HG03039 (cell line): ENCODE data around the gene ABL1.
A peak's percentile ranks its signal among the peaks of the same experiment; 100 is the strongest.
"Not testable (repeated sequence)": the region's sequence is repeated elsewhere in the genome, so short reads cannot be mapped to it uniquely, and the experiment has no call there.

ENCODE experiments used
- ATAC-seq: cut with Tn5 transposase; IDR thresholded peaks from one replicate; pipeline ENCODE4 v1.9.1; 2021; ENCODE audit warnings: mild to moderate bottlenecking, moderate library complexity; ENCODE audit not compliant: unreplicated experiment

The ABL1 gene

GRCh38 chr9:130834371-130835336 lies at the start of gene ABL1:
TSS of gene ABL1 (plus strand) at chr9:130835254. CDS start at chr9:130835447, 193 bp downstream.
- peak; percentile 50 for ATAC-seq

- ATAC-seq, result no peak
Observed at GRCh38 chr9:130785940-130786508, 49.0 kb upstream of the ABL1 start.

- ATAC-seq, result no peak
Observed at GRCh38 chr9:130786526-130786925, 48.5 kb upstream of the ABL1 start.

GRCh38 chr9:130789747-130790672 lies 45.0 kb upstream of the ABL1 start:
- ATAC-seq, result no peak

GRCh38 chr9:130791303-130791894 lies 43.7 kb upstream of the ABL1 start:
- ATAC-seq, result no peak

- no peak for ATAC-seq
Observed at GRCh38 chr9:130793589-130793988, 41.5 kb upstream of the ABL1 start.

GRCh38 chr9:130794021-130794420 lies 41.0 kb upstream of the ABL1 start:
- not testable (repeated sequence) for ATAC-seq

GRCh38 chr9:130794423-130794822 lies 40.6 kb upstream of the ABL1 start:
- not testable (repeated sequence) for ATAC-seq

GRCh38 chr9:130794923-130795495 lies 40.0 kb upstream of the ABL1 start:
- ATAC-seq, result no peak

- ATAC-seq, result not testable (repeated sequence)
Observed at GRCh38 chr9:130803116-130803515, 31.9 kb upstream of the ABL1 start.

- ATAC-seq, result no peak
Observed at GRCh38 chr9:130805510-130806326, 29.3 kb upstream of the ABL1 start.

GRCh38 chr9:130806327-130806716 lies 28.7 kb upstream of the ABL1 start:
- ATAC-seq, result no peak

GRCh38 chr9:130810609-130811136 lies 24.4 kb upstream of the ABL1 start:
- ATAC-seq, result no peak

GRCh38 chr9:130815242-130815808 lies 19.7 kb upstream of the ABL1 start:
- no peak for ATAC-seq

- no peak for ATAC-seq
Observed at GRCh38 chr9:130817914-130818313, 17.1 kb upstream of the ABL1 start.

GRCh38 chr9:130820135-130820738 lies 14.8 kb upstream of the ABL1 start:
- no peak for ATAC-seq

- ATAC-seq, result no peak
Observed at GRCh38 chr9:130823435-130823834, 11.6 kb upstream of the ABL1 start.

- ATAC-seq, result no peak
Observed at GRCh38 chr9:130824079-130824478, 11.0 kb upstream of the ABL1 start.
